CD4-positive, alpha-beta memory T cell (primary cell): Measurements from ENCODE around the gene VWF. TPM values are rescaled to one million over a fixed set of nuclear protein-coding genes. Genes with fewer than 3 reads are reported as not detected.
"Not testable (repeated sequence)": the region's sequence is repeated elsewhere in the genome, so short reads cannot be mapped to it uniquely, and the experiment has no call there.

Experiments used
- CTCF ChIA-PET: fragments of 350-600 bp; sonication (Branson Sonifier 250); formaldehyde crosslinking; loops from one replicate; lab custom pipeline; 2021; ENCODE audit warnings: inconsistent platforms; ENCODE audit not compliant: partially characterized antibody; lab: Charles Lee
- POLR2A ChIA-PET: fragments of 350-600 bp; sonication (Branson Sonifier 250); formaldehyde crosslinking; loops from one replicate; lab custom pipeline; 2021; ENCODE audit not compliant: partially characterized antibody; lab: Charles Lee
- DNase-seq, 5 donors: peaks; one replicate each; pipeline versions ENCODE4 v3.0.0 to v3.0.0-alpha.2; 2020 to 2022; ENCODE audit warnings: mixed read lengths in 1 of 5
- H3K27ac ChIP-seq: one replicate; pipeline ENCODE4 v1.7.0; 2013; ENCODE audit warnings: low read depth, low read length
- H3K27me3 ChIP-seq: 2 replicates; pipeline ENCODE4 v1.7.0; 2013; ENCODE audit warnings: mild to moderate bottlenecking, low read length, moderate library complexity; ENCODE audit not compliant: insufficient read depth
- H3K36me3 ChIP-seq: 2 replicates; pipeline ENCODE4 v1.7.0; 2013; ENCODE audit warnings: mild to moderate bottlenecking, low read length, moderate library complexity; ENCODE audit not compliant: insufficient read depth
- H3K4me1 ChIP-seq: 2 replicates; pipeline ENCODE4 v1.7.0; 2013; ENCODE audit warnings: mild to moderate bottlenecking, low read length, moderate library complexity; ENCODE audit not compliant: insufficient read depth
- H3K4me3 ChIP-seq, 2 donors: one replicate each; pipeline ENCODE4 v1.7.0; 2013; ENCODE audit warnings: low read length in 2 of 2, mild to moderate bottlenecking in 1 of 2
- H3K9me3 ChIP-seq, 2 donors: one replicate each; pipeline ENCODE4 v1.7.0; 2013; ENCODE audit warnings: low read length in 2 of 2, control low read depth in 1 of 2; ENCODE audit not compliant: control insufficient read depth in 1 of 2
- H3K27ac Mint-ChIP-seq, 7 donors: one replicate each; pipeline ENCODE4 v1.8.0; 2020 to 2021; ENCODE audit warnings: mixed read lengths in 7 of 7, mild to moderate bottlenecking in 6 of 7, inconsistent platforms in 3 of 7, moderate library complexity in 3 of 7
- H3K27me3 Mint-ChIP-seq, 2 donors: one replicate each; pipeline ENCODE4 v1.8.0; 2020 to 2021; ENCODE audit warnings: mixed read lengths in 2 of 2
- H3K36me3 Mint-ChIP-seq, 2 donors: one replicate each; pipeline ENCODE4 v1.8.0; 2020 to 2021; ENCODE audit warnings: mixed read lengths in 2 of 2, inconsistent platforms in 1 of 2, mild to moderate bottlenecking in 1 of 2
- H3K4me1 Mint-ChIP-seq, 4 donors: one replicate each; pipeline ENCODE4 v1.8.0; 2020 to 2021; ENCODE audit warnings: mixed read lengths in 4 of 4, mild to moderate bottlenecking in 1 of 4
- H3K4me3 Mint-ChIP-seq, 8 donors: one replicate each; pipeline ENCODE4 v1.8.0; 2020 to 2021; ENCODE audit warnings: mixed read lengths in 8 of 8, mild to moderate bottlenecking in 7 of 8, moderate library complexity in 6 of 8, inconsistent platforms in 3 of 8
- H3K9me3 Mint-ChIP-seq, 8 donors: one replicate each; pipeline ENCODE4 v1.8.0; 2020 to 2021; ENCODE audit warnings: mixed read lengths in 8 of 8, mild to moderate bottlenecking in 5 of 8, inconsistent platforms in 3 of 8, moderate library complexity in 1 of 8
- intact Hi-C: fragments of 100-400 bp; cut with micrococcal nuclease; formaldehyde crosslinking; loops from one replicate; pipeline ENCODE4 v1.15.1; 2023
- polyA plus RNA-seq, 2 donors: library from polyadenylated mRNA; unstranded; fragments of 300-500 nt; fragmentation: Illumina TruSeq; gene quantifications; one replicate each; pipeline ENCODE4 v1.2.3, GENCODE V29; 2021
- total RNA-seq, 2 experiments: library from RNA; stranded (reverse); gene quantifications; one replicate each; pipeline ENCODE4 v1.2.3, GENCODE V29; 2021

The VWF gene
- total and polyA plus RNA-seq, 4 experiments from 2014 or later = 0.03 to 0.17 (median 0.15) TPM; not detected in 1

DNA sequence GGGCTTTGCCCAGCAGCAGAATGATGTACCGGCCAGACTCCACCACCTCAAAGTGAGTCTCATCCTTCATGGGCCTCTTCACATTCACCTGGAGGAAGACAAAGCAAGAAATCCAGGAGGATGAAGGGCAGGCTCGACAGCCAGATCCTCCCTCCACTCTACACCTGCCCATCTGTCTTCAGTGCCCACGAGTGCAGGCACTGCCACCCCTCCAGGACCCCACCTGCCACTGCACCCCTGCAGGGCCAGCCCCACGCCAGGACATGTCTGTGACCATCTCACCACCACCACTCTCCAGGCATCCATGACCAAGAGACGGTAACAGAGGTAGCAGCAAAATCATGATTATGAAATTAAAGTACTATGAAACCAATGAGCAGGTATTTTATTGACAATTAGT lies 95.1 kb downstream of the VWF start:
- Histone ChIP-seq H3K4me1 (no peaks in the 10 kb centered on the region), H3K9me3 (no peaks in the 10 kb centered on the region), H3K27ac (no peak overlapping the region), H3K36me3 (no peaks in the 10 kb centered on the region), H3K4me3 (no peak overlapping the region), H3K27me3 (no peaks in the 10 kb centered on the region)
- no peak for DNase-seq
- Mint-ChIP-seq H3K4me1 (no peaks in the 10 kb centered on the region), H3K9me3 (peaks cover 0 to 13% (median 5%) of the 10 kb centered on the region in 8 donors), H3K27me3 (peaks cover 9 to 10% of the 10 kb centered on the region in 2 donors), H3K36me3 (no peaks in the 10 kb centered on the region), H3K27ac (no peak overlapping the region), H3K4me3 (no peak overlapping the region)
- ChIA-PET POLR2A (no interaction called here), CTCF (interaction anchor here (1.1 kb wide), 1 partner anchor 17 kb away, joined by 3 read pairs; no protein-coding TSS in a partner anchor)
- intact Hi-C loops = no loop called here

DNA sequence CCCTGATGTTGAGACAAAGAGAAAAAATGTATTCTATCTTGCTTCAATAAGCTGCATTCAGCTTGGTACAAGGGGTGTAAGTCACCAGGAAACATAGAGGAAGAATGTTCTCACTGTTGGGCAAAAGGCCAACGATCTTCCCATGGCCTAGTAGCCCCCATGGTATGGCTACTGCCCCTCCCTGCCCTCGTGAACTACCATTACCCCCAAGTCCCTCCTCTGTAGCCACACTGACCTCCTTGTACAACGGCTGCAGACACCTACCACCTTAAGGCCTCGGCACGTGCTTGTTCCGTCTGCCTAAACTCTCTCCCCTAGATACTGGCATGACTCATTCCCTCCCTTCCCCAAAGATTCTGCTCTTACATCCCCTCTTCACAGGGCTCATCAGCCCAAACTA lies 97.5 kb downstream of the VWF start:
- H3K4me3 ChIP-seq = no peak overlapping the region
- Mint-ChIP-seq H3K27me3 (peaks cover 11% of the 10 kb centered on the region in 2 donors), H3K4me3 (no peak overlapping the region), H3K9me3 (peaks cover 0 to 12% (median 5%) of the 10 kb centered on the region in 8 donors), H3K36me3 (no peaks in the 10 kb centered on the region), H3K27ac (no peak overlapping the region), H3K4me1 (no peaks in the 10 kb centered on the region)
- H3K27me3 ChIP-seq = no peaks in the 10 kb centered on the region
- intact Hi-C loops = no loop called here
- no peak overlapping the region for H3K27ac ChIP-seq
- H3K36me3 ChIP-seq = no peaks in the 10 kb centered on the region
- H3K4me1 ChIP-seq = no peaks in the 10 kb centered on the region
- POLR2A ChIA-PET = no interaction called here
- CTCF ChIA-PET = interaction anchor here (1.4 kb wide), 1 partner anchor 39 kb away, joined by 3 read pairs; no protein-coding TSS in a partner anchor
- no peak for DNase-seq
- H3K9me3 ChIP-seq = no peaks in the 10 kb centered on the region

DNA sequence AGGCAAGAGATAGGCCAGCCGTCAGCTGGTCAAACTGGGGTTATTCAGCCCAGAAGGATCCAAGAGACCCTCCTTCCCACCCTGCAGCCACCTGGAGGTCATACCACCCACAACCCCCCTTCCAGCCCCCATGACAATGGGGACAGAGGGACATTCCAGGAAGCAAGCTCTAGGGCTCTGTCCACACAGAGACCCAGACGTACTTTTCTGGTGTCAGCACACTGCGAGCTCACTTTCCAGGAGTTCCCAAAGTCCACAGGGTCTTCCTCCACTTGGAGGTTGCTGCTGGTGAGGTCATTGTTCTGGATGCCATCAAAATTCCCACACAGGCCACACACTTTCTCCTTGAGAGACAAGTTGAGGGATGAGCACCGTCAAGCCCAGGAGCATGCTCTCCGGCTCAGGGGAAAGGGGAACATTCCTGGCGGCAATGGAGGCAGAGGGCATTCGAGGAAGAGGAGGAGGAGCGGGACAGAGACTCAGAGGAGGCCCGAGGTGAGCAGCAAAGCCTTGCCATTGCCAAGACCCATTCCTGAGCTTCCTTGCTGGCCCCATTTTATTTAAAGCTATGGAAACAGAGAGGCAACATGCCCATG lies 98.7 kb downstream of the VWF start:
- H3K36me3 Mint-ChIP-seq, H3K27ac ChIP-seq, H3K4me1 ChIP-seq, H3K36me3 ChIP-seq, DNase-seq, H3K4me1 Mint-ChIP-seq, H3K27me3 ChIP-seq, H3K27ac Mint-ChIP-seq, intact Hi-C loops, H3K4me3 Mint-ChIP-seq, POLR2A ChIA-PET, H3K9me3 ChIP-seq, H3K4me3 ChIP-seq: not testable (repeated sequence)
- H3K27me3 Mint-ChIP-seq = peaks cover 13 to 16% of the 10 kb centered on the region in 2 donors
- peaks cover 0 to 11% (median 5%) of the 10 kb centered on the region in 8 donors for H3K9me3 Mint-ChIP-seq
- CTCF ChIA-PET = interaction anchor here (1.4 kb wide), 1 partner anchor 37 kb away, joined by 3 read pairs; no protein-coding TSS in a partner anchor

DNA sequence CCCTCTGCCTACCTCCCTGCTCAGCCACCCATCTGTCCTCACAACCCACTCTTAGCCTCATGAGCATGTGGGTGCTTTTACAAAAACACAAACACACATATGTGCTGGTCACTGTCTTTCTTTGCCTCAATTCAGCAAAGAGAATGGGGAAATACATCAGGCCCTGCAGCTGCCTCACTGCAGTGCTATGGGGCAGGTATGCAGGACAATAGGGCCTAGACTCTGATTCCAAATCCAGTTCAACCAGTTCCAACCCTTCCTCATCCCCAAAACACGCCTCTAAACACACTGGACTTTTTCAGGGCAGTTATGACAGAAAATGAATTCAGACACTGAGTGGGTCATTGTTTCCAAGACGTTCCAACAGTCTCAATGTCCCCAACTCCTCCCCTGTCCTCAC lies 100.4 kb downstream of the VWF start:
- H3K27ac Mint-ChIP-seq, DNase-seq, H3K4me1 ChIP-seq, H3K9me3 ChIP-seq, H3K27ac ChIP-seq, H3K27me3 ChIP-seq, POLR2A ChIA-PET, intact Hi-C loops, H3K4me1 Mint-ChIP-seq, H3K36me3 Mint-ChIP-seq, H3K36me3 ChIP-seq, H3K4me3 Mint-ChIP-seq, CTCF ChIA-PET, H3K4me3 ChIP-seq: not testable (repeated sequence)
- peaks cover 16 to 17% of the 10 kb centered on the region in 2 donors for H3K27me3 Mint-ChIP-seq
- peaks cover 0 to 11% (median 5%) of the 10 kb centered on the region in 8 donors for H3K9me3 Mint-ChIP-seq

DNA sequence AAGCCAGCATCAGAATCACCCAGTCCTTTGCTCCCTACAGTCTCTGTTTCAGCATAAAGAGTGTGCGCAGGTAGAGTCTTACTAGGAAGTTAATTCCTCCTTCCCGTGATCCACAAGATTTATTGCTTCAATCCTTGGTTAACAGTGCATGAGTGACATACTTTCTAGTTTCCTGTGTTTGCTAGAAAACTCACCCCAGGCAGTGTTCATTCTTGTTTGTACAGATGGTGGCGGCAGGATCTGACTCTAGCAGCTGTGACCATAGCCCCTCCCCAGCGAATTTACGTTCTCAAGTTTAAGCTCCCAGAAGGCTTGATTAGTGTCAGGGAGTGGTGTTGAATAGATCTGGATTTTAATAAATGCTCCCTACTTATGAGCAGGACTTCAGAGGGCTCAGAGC lies 103.5 kb downstream of the VWF start:
- Histone ChIP-seq H3K9me3 (no peaks in the 10 kb centered on the region), H3K27ac (no peak overlapping the region), H3K27me3 (no peaks in the 10 kb centered on the region), H3K4me3 (no peak overlapping the region), H3K4me1 (no peaks in the 10 kb centered on the region), H3K36me3 (no peaks in the 10 kb centered on the region)
- ChIA-PET CTCF (no interaction called here), POLR2A (no interaction called here)
- H3K36me3 Mint-ChIP-seq = no peaks in the 10 kb centered on the region
- no peaks in the 10 kb centered on the region for H3K9me3 Mint-ChIP-seq
- H3K27me3 Mint-ChIP-seq = peaks cover 11 to 13% of the 10 kb centered on the region in 2 donors
- DNase-seq = no peak
- intact Hi-C loops = no loop called here
- no peak overlapping the region for H3K4me3 Mint-ChIP-seq
- no peak overlapping the region for H3K27ac Mint-ChIP-seq
- H3K4me1 Mint-ChIP-seq = no peaks in the 10 kb centered on the region

DNA sequence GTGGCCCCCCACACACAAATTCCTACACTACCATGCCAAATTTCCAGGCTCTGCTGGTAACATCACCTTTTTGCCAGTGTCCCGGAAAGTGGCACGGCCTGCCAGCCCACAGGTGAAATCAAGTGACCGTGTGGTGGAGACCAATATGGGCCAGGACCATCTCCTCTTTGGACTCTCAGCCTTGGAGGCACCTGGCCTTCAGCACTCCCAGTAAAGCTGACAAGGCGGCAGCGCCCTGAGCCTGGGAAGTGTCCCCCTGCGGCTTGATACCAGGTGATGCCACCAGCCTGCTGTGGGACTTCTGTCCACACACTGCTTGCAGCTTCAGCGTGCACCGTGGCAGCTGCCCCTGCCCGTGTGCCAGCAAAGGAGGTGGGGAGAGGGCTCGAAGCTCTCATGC lies 104.0 kb downstream of the VWF start:
- peaks cover 10 to 11% of the 10 kb centered on the region in 2 donors for H3K27me3 Mint-ChIP-seq
- H3K27ac ChIP-seq, H3K4me1 ChIP-seq, intact Hi-C loops, H3K27me3 ChIP-seq, H3K27ac Mint-ChIP-seq, H3K9me3 ChIP-seq, CTCF ChIA-PET, DNase-seq, H3K4me1 Mint-ChIP-seq, H3K4me3 Mint-ChIP-seq, H3K9me3 Mint-ChIP-seq, H3K4me3 ChIP-seq, POLR2A ChIA-PET, H3K36me3 ChIP-seq, H3K36me3 Mint-ChIP-seq: not testable (repeated sequence)

DNA sequence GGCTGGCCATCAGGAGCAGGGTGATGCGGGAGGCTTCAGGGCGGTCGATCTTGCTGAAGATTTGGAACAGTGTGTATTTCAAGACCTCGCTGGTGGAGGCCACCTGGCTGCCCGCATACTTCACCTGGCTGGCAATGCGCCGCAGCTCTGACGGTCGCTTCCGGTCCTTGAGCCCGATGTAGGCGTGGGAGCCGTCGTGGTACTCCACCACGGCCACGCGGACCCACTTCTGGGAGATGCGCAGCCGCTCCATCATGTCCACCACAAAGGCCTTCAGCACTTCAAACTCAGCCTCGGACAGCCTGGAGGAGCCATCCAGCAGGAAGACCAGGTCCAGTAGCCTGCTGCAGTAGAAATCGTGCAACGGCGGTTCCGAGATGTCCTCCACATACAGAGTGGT lies 105.2 kb downstream of the VWF start:
- H3K4me3 ChIP-seq, intact Hi-C loops, H3K4me1 Mint-ChIP-seq, H3K9me3 Mint-ChIP-seq, POLR2A ChIA-PET, H3K4me3 Mint-ChIP-seq, H3K9me3 ChIP-seq, H3K27ac ChIP-seq, H3K4me1 ChIP-seq, H3K27ac Mint-ChIP-seq, H3K27me3 ChIP-seq, H3K36me3 ChIP-seq, CTCF ChIA-PET, H3K36me3 Mint-ChIP-seq, DNase-seq: not testable (repeated sequence)
- H3K27me3 Mint-ChIP-seq = peaks cover 11 to 12% of the 10 kb centered on the region in 2 donors
